ENCODE data around the gene MYBL2.
"Not testable (repeated sequence)": the region's sequence is repeated elsewhere in the genome, so short reads cannot be mapped to it uniquely, and the experiment has no call there.

The MYBL2 gene

DNA sequence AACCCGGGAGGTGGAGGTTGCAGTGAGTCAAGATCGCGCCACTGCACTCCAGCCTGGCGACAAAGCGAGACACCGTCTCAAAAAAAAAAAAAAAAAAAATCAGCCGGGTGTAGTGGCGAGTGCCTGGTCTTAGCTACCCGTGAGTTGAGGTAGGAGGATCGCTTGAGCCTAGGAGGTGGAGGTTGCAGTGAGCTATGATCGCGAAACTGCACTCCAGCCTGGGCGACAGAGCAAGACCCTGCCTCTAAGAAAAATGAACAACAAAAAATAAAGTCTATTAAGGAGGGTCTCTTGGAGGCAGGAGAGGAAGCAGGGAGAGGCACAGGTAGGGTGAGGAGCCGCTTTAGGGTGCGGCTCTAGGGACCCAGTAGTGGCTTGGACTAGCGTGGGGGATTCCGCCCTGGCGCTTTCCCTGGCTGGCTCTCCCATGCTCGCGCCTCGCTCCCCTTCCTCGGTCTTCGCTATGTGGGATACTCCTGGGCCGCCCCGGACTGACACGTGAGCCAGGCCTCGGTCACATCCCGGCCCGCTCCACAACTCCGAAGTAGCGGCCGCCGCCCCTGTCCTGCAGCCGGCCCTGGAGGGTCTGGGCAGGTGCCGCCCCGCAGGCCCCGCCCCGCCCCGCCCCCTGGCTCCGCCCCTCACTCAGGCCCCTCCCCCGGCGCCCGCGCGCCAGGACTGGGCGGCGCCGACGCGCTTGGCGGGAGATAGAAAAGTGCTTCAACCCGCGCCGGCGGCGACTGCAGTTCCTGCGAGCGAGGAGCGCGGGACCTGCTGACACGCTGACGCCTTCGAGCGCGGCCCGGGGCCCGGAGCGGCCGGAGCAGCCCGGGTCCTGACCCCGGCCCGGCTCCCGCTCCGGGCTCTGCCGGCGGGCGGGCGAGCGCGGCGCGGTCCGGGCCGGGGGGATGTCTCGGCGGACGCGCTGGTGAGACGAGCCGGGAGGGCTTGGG is at the start of gene MYBL2:
Gene MYBL2, plus strand, starts transcription at position 739 of the 953 bp plus-strand sequence. Its CDS starts 170 bp downstream, at position 909.
- peak; percentile 37 for DNase-seq (ENCODE audit: low read depth)

DNA sequence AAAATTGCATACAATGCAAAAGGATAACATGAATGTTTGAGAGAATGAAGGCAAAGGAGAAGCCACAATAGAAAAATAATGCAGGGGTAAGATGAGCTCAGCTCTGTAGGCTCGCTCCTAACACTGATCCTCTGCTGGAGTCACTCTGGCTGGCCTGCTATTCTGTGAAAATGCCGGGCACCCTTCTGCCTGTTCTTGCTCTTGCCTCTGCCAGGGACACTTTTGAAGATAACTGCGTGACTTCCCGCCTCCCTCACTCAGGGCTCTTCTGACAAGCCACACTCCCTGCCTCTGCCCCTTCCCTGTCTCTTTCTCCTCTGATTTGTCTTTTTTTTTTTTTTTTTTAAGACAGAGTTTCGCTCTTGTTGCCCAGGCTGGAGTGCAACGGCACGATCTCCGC is 35.3 kb upstream of the MYBL2 start:
- no peak for DNase-seq (ENCODE audit: low read depth)

DNA sequence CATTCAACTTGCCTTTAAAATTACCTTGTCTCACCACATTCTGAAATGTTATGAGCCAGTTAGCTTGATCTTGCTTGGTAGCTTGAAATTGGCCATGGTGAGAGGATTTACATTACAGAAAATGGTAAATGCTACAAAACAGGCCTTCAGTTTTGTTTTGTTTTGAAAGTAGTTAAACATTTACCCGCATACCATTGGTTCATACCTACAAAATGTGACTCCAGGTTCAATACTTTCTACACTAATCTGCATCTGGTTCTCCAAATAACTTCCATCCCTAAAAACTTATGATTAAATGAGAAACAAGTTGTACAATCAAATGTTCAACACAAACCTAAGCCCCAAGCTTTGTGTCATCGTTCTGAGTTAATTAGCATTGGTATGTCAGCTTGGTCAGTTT is 30.5 kb upstream of the MYBL2 start:
- DNase-seq (ENCODE audit: low read depth): no peak

DNA sequence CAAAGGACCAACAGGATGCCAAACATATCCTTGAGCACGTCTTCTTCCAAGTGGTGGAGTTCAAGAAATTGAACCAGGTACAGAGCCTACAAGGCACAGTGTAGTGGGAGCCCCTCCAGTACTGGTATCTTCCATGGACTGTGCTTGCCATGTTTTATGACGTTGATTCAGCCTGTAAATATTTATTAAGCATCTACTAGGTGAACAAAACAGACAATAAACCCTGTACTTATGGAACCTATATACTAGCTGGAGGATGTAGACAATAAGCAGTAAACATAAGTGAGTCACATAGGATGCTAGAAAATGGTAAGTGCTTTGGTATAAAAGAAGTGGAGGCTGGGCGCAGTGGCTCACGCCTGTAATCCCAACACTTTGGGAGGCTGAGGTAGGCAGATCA is 24.4 kb upstream of the MYBL2 start:
- DNase-seq (ENCODE audit: low read depth): no peak

DNA sequence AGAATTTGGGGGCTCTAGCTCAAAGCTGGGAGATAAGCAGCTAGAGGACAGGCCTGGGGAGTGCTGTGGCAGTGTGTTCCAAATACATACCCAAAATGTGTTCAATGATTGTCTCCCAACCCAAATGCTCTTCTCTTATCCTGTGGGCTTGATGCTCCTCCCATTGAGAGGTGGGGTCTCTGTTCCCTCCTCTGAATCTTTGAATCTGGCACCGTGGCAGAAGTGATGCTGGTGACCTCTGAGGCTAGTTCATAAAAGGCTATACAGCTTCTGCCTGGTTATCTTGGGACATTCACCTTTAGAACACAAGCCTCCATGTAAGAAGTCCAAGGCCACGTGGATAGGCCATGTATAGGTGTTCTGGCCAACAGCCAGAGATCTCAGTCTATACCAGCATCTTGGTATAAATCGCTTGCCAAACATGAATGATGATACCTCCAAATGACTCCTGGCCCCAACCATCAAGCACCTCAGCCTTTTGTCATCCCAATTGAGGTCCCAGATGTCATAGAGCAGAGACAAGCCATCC is 15.9 kb upstream of the MYBL2 start:
- no peak for DNase-seq (ENCODE audit: low read depth)

DNA sequence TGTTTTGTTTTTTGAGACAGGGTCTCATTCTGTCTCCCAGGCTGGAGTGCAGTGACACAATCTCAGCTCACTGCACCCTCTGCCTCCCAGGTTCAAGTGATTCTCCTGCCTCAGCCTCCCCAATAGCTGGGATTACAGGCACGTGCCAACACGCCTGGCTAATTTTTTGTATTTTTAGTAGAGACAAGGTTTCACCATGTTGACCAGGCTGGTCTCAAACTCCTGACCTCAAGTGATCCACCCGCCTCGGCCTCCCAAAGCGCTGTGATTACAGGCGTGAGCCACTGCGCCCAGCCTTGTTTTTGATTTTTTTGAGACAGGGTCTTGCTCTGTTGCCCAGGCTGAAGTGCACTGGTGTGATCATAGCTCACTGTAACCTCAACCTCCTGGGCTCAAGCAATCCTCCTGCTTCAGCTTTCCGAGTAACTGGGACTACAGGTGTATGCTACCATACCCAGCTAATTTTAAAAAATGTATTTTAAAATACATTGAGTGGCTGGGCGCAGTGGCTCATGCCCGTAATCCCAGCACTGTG is 15.2 kb upstream of the MYBL2 start:
- not testable (repeated sequence) for DNase-seq (ENCODE audit: low read depth)

DNA sequence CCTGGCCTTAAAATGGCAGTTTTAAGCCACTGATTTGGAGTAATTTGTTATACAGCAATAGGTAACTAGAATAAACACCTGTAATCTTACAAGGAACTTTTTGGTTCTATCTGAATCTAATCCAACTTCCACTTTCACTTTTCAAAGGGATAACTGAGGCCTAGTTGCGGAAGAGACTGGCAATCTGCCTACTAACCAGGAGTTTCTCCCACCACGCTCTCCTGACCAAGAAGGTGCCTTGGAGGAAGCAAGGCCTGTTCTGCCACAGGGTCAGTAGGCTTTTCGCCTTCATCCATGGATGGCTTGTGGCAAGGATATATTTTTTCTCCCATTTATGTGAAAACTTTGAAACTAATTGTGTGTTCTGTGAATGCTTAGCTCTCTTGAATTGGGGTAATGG is 12.9 kb upstream of the MYBL2 start:
- no peak for DNase-seq (ENCODE audit: low read depth)

DNA sequence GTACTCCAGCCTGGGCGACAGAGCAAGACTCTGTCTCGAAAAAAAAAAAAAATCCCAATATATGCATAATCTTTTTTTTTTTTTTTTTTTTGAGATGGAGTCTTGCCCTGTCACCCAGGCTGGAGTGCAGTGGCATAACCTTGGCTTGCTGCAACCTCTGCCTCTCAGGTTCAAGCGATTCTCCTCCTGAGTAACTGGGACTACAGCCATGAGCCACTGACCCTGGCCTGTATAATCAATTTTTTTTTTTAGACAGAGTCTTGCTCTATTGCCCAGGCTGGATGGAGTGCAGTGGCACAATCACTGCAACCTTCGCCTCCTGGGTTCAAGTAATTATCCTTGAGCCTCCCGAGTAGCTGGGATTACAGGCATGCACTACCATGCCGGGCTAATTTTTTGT is 11.7 kb upstream of the MYBL2 start:
- DNase-seq (ENCODE audit: low read depth): not testable (repeated sequence)

DNA sequence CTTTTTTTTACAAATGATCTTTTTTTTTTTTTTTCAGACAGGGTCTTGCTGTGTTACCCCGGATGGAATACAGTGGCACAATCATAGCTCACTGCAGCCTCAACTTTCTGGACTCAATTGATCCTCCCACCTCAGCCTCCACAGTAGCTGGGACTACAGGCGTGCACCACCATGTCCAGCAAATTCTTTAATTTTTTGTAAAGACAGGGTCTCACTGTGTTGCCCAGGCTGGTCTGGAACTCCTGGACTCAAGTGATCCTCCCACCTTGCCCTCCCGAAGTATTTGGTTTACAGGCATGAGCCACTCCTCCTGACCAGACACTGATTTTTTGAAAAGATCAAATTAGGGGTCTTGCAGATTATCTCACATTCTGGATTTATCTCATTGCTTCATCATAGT is 11.0 kb upstream of the MYBL2 start:
- no peak for DNase-seq (ENCODE audit: low read depth)

DNA sequence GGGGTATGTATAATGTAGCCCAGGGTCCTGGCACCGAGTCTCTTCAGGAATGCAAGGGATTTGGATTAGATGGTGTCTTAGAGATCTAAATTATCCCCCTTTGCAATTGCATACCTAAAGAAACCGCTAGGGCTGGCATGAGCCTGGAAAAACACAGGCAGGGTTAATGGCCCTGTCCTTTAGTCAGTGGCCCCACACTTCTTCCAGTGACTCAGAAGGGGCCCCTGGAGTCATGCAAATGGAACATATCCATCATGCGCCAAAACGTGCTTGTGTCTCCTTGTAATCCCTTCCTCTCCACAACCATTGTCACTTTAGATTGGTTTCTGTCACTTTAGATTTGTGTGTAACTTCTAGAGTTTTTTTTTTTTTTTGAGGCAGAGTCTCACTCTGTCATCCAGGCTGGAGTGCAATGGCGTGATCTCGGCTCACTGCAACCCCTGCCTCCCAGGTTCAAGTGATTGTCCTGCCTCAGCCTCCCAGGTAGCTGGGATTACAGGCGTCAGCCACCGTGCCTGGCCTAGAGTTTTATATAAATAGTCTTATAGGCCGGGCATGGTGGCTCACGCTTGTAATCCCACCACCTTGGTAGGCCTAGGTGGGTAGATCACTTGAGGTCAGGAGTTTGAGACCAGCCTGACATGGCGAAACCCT is 8.7 kb upstream of the MYBL2 start:
- DNase-seq (ENCODE audit: low read depth): peak; percentile 21

DNA sequence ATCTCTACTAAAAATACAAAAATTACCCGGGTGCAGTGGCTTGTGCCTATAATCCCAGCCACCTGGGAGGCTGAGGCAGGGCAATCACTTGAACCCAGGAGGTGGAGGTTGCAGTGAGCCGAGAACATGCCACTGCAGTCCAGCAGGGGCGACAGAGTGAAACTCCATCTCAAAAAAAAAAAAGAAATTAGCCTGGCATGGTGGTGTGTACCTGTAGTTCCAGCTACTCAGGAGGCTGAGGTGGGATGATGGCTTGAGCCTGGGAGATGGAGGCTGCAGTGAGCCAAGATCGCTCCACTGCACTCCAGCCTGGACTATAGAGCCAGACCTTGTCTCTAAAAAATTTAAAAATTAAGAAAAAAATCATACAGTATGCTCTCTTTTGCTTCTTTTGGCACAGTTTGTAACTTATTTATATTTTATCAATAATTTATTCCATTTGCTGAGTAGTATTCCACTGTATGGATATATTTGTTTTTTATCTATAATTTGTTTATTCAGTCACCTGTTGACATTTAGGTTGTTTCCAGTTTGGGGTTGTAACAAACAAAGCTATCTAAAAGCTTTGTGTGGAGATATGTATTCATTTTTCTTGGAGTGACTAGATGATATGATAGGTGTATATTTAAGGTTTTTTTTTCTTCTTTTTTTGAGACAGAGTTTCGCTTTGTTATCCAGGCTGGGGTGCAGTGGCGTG is 8.0 kb upstream of the MYBL2 start:
- DNase-seq (ENCODE audit: low read depth): no peak

DNA sequence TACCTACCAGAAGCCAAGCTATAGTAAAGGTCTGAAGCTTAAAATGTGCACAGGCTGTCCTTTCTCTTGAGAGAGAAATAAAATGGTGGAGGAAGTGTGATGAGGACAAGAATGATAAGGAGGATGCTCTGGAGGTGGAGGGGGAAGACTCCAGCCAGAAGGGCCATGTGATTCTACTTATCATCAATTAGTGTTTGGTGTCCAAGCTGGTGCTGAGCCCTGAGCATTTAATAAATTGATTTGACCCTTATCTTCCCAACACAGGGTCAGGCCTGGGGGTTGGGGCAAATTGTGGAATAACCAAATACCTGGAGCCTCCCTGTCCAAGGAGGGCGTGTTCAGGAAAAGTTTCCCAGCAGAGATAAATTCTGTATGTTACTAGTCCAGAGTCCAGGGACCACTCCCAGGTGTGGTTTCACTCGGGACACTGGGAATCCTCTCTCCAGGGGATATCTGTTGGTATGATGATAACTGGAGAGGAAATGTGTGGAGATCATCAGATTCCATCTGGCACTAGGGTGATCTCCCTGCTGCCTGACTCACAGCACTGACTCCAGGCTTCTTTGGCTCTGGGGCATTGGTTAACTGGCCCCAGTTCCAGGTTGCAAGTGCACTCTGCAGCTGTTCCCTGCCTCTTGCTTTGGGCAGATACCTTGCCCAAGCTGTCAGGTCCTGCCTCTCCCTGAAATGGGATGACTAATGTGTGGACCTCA is 3.8 kb upstream of the MYBL2 start:
- DNase-seq (ENCODE audit: low read depth): no peak

DNA sequence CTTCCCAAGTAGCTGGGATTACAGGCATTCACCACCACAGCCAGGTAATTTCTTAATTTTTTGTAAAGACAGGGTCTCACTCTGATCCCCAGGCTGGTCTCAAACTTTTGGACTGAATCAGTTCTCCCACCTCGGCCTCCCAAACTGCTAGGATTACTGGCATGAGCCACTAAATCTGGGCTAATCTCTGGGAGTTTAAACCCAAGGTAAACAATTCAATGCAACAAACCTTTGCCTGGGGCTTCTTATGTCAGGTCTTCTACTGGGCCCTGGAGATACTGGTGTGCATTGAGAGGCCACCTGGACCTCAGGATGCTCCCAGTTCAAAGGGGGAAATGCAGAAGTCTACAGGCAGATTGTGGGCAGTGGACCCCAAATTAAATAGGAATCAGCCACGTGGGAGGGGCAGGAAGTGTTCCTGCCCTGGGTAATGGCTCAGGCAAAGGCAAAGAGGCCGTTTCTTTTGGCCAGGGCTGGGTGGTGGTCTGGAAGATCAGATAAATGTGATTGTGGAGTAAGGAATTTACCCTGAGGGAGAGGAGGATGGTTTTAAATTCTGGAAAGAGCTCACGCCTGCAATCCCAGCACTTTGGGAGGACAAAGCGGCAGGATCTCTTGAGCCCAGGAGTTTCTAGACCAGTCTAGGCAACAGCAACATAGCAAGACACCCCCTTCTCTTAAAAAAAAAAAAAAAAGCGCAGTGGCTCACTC is 1.3 kb upstream of the MYBL2 start:
- no peak for DNase-seq (ENCODE audit: low read depth)

DNA sequence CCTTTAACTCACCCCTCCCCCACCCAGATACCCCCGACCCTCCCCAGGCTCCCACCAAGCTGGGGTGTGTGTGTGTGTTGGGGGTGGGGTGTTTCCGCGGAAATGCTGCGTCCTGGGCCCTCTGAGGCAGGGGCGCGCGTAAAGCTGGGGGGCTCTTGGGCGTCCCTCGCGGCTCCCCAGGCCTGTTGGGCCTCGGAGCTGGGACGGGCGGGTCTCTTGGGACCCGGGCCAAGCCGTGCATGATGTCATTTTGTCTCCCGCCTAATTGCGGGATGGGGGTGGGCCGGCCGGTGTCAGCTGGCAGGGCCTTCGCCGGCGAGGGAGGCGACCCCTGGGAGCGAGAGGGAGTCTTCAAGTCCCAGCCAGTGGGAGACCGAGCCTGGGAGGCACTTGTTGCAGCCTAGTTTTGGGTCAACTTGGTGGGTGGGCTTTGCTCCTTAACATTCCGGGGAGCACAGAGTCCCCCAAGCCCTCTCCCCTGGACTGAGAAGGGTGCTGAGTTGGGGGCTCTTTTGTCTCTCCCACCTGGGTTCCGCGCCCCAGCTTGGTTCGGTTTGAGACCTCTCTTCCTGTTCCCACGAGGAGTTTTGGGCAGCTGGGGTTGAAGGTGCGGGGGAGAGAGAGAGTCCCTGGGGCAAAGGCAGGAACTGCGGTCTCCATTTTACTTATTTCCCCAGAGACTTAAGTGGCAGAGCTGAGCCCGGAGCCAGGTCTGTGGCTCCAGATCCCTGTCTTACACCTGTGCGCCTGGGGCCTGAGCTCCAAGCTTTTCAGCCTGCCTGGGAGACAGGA is 623 bp downstream of the MYBL2 start:
- no peak for DNase-seq (ENCODE audit: low read depth)

DNA sequence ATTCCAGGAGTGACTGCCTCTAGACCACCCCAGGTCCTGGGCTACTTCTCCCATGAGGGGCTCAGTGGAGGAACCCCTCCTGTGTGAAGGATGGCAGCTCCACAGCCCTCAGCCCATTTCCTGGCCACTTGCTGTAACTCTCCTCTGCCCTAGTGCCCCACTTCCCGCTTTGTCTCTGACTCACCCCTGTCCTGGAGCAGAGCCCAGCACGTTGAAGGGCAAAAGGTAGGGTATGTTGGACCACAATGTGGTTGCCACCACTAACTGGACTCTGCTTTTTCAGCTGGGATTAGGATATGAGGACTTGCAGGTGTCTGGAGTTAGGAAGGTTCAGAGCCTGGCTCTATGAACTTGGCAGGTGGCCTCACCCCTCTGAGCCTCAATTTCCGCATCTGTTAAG is 2.4 kb downstream of the MYBL2 start:
- DNase-seq (ENCODE audit: low read depth): no peak

DNA sequence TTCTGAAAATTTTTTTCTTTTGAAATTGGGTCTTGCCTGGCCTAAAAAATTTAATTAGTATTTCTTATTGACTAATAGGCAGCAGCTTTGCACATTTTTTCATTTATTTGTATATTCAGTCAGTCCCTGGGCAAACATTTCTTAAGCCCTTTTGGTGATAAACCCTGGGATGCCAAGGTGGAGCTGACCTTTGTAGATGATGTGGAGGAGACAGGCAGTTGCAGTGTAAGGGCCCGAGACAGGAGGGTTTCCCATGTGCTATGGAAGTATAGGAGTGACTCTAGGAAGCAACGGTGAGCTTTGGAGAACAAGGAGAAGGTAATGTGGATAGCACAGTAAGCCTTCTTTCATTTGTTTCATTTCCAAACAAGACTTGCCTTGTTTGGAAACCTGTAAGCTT is 3.5 kb downstream of the MYBL2 start:
- no peak for DNase-seq (ENCODE audit: low read depth)

DNA sequence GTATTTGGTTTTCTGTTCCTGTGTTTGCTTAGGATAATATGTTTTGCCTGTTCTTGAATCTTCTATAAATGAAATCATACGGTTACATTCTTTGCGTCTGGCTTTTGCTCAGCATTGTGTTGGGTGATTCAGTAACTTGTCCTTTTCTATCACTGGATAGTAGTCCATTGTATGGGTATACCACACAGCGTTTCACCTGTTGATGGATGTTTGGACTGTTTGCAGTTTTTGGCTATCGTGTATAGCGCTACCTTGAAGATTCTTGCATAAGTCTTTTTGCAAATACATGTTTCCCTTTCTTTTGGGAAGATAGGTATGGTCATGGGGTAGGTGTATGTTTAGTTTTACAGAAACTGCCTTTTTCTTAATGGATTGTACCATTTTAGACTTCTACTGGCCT is 9.5 kb downstream of the MYBL2 start:
- DNase-seq (ENCODE audit: low read depth): no peak

DNA sequence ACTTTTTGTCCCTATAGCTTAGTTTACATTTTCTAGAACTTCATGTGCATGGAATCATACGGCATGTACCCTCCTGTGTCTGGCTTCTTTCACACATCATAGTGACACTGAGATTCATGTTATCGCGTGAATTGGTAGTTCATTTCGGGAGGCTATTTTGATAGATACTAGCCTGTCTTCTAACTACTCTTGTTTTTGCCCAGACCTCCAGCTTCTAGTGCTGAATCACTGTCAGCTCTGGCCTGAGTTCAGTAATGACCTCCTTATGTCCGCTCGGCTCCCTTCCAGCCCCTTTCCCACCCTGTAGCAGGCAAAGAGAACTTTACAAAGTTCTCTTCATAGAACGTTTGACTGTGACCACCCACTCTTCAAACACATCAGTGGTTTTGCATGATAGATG is 14.1 kb downstream of the MYBL2 start:
- DNase-seq (ENCODE audit: low read depth): no peak

DNA sequence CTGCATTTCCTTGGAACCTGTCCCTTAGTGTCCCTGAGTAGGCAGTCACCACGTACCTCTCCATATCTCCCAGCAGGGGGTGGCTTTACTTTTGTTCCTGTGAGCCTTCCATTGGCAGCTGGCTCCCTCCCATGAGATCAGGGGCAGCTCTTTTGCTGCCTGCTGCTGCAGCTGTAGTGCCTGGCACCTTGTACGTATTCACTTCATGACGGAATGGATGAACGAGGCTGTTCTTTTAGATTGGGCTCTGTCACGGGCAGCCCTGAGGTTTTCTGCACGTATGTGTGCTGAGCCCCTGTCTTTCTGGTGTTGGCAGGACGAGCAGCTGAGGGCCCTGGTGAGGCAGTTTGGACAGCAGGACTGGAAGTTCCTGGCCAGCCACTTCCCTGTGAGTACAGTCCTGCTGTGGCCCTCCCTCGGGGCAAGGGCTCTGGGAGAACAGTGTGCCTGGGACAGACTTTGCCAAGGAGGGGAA is 14.6 kb downstream of the MYBL2 start:
- no peak for DNase-seq (ENCODE audit: low read depth)

DNA sequence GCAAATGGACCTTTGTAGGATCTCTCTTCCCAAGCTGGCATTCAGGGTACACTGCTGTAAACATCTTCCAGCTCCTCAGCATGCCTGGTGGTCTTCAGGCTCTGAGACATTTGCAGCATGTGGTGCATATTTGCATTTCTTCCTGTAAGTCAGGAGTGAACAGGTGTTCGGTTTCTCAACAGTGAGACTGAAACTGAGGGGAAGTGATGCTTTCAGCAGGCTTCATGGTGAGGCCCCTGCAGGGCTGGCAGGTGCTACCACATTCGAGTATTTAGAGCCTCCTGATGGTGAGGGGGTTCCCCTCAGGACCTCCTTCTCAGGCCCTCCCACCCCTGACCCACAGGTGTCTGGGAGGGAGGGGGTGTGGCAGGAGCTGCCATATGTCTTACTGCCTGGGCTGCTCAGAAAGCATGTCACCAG is 15.1 kb downstream of the MYBL2 start:
- no peak for DNase-seq (ENCODE audit: low read depth)

Measured in stimulated activated CD8-positive, alpha-beta memory T cell treated with anti-CD3 and anti-CD28 coated beads, Interleukin-7, amount 100 ng/mL, for 24 hours (primary cell).